HG03571 (cell line): ENCODE measurements around the gene NEDD8.
A peak's percentile ranks its signal among the peaks of the same experiment; 100 is the strongest.

Experiments used
- ATAC-seq: cut with Tn5 transposase; IDR thresholded peaks from one replicate; pipeline ENCODE4 v1.9.1; 2021; ENCODE audit not compliant: unreplicated experiment

Gene NEDD8

GRCh38 chr14:24198814-24199524, 33.2 kb downstream of the NEDD8 start:
- no peak for ATAC-seq

GRCh38 chr14:24197056-24197450, 35.1 kb downstream of the NEDD8 start:
- ATAC-seq, result no peak

GRCh38 chr14:24196071-24197055, 35.8 kb downstream of the NEDD8 start:
- no peak for ATAC-seq

DNA sequence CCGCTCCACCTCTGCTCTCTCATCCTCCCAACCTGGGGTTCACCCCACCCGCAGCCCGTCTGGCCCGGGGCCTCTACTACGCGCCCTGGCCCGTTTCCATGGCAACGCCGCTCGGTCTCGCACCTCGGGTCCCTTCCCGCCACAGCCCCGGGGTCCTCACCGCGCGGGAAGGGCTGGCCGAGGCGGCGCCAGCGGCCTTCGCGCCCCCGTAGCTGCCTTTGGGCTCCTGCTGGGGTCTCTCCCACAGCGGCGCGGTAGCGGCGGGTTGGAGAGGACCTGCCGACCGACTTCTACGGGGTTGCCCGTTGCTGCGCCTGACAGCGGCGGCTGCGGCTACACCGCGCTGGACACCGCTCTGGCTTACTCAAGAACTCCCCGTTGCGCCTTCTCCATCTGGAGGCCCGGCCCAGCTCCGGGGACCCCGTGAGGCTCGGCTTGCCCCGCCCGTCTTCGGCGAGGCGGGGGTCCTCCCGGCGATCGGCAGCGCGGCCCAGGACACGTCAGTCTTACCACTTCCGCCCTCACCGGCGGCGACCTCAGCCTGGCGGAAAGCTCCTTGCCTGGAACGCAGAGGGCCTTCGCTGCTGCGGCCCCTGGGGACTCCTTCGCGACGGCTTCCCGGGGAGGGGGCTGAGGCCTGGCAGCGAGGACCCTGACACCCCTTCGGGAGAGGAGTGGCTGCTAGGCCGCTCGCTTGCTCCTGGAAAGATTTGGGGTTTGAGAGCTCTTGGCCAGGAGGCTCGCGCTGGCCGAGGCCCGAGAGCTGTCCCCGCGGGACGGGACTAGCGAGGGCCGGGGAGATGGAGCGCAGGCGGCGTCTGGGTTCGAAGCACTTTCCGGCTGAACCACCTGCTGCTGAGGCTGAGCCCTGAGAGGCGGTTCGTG, 36.7 kb downstream of the NEDD8 start, which contains the start of gene TM9SF1:
TSS of gene TM9SF1 (minus strand) at position 256 of the 885 bp plus-strand sequence. CDS start 422 bp downstream, outside the sequence.
- ATAC-seq, result peak; percentile 75

GRCh38 chr14:24194873-24195185, 37.3 kb downstream of the NEDD8 start:
- ATAC-seq, result no peak

DNA sequence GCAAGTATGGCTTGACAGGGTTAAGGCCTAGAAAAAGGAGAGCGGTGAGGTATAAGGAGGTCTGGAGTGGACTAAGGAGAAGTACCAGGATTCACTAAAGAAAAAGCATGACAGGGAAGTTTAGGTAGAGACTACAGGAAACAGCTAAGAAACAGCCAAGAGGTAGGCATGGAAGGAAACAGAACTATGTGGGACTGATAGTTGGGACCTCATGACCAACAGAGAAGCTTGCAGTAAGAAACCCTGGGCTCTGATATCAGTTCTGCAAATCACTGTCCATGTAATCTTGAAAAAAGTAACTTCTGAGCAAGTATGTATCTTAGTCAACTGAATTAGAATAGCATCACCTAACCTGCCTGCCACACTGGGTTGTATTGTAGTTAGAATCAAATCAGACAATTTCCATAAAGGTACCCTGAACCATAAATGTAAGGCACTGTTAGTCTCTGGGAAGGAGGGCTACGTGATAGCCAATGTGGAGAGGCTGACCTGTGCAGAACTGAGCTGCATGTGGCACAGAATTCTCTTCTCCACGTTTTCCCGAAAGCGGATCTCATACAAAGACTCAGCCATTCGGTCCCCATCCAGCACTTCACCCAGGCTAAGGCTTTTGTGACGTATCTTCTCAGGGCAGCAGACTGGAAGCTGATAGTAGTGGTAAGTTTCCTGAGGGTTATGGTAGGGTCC, 37.8 kb downstream of the NEDD8 start:
- ATAC-seq, result no peak

DNA sequence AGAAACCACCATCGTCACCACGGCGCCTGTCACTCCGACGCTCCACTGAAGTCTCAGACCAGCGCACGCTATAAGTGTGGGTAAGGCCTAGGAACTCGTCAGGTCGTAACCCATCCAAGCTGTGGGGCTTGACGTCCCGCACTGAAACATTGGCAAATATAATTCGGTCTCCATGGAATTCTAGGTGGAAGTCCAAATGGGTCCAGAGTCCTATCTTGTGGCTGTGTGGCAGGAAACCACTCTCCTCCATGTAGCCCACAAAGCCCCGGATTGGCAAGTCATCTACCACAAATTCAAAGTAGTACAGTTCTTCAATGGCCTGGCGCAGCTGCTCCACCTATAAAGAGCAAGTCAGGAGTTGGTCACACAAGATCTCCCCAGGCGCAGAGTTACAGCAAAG, 39.2 kb downstream of the NEDD8 start:
- no peak for ATAC-seq

- no peak for ATAC-seq
These were observed 41.8 kb downstream of the NEDD8 start for GRCh38 chr14:24190416-24190815.

- ATAC-seq, result no peak
These were observed 42.7 kb downstream of the NEDD8 start for GRCh38 chr14:24189460-24189859.

- no peak for ATAC-seq
These were observed 43.1 kb downstream of the NEDD8 start for GRCh38 chr14:24189059-24189375.

GRCh38 chr14:24188251-24189058, 43.7 kb downstream of the NEDD8 start, which contains the start of gene IPO4:
IPO4 (minus strand) TSS chr14:24188816; CDS start chr14:24188787, 29 bp downstream.
- ATAC-seq, result peak; percentile 82

- no peak for ATAC-seq
These were observed 44.6 kb downstream of the NEDD8 start for GRCh38 chr14:24187539-24187915.

DNA sequence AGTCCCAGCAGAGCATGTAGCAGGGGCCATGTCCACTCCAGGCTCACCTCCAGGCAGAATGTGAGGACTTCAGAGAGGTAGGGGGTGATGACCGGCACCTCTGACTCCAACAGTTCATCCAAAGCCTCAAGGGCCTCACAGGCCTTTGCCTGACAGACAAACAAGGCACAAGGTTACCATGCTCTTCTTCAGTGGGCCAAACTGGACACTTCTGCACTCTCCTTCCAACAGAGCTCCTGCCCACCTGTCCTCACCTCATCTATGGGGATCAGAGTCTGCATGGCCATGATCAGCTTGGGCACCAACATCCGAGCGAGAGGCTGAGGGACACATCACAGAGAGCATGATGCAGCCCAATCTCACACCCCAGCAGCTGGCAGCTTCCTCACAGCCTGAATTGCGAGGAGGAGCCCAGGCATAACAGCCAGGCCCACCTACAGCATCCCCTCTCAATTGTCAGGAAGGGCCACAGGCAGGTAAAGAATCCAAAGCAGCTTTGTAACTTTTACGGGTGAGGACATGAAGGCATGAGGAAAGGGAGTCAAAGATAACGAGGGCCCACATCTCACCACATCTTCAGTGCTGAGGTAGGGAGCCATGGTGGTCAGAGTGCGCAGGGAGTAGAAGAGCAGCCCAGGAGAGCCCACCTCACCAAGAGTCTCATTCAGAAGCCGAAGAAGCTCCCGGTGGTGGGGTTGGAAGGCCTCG, 45.2 kb downstream of the NEDD8 start:
- no peak for ATAC-seq

GRCh38 chr14:24185741-24186140, 46.4 kb downstream of the NEDD8 start:
- ATAC-seq, result no peak

GRCh38 chr14:24185026-24185425, 47.1 kb downstream of the NEDD8 start:
- no peak for ATAC-seq

DNA sequence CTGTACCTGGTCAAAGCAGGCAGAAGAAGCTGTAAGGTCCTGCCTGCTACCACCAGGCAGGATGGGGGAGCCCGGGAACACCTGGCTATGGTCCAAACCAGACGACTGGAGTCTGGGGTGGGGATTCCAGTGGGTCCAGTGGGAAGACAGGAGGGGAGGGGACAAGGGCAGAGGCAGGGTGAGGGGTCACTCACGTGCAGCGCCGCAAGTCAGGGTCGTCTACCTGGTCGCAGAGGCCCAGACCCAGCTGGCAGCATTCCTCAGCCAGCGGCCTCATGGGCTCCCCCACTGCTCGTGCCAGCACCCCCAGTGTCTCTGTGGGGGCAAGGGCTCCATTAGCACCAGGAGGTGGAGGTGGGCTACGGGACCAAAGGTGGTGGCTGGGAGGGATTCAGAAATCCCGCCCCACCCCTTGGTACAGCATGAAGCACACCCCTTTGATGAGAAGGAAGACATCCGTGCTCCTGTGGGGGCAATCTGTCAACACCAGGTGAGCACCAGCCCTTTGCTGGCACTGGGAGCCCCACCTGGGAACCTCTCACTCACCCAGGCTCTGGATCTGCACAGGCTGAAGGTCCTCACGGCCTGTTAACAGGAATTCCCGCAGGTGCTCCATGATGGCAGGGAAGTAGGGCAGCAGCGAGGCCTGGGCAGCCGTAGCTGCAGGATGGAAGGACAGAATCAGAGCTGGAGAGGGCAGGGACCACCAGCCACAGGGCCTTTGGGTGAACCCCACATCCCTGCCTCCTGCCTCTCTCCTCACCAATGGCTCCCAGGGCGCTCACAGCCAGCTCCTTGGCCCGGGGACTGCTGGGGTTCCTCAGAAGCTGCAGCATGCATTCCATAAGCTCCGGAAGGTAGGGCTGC, 47.8 kb downstream of the NEDD8 start:
- ATAC-seq, result no peak

GRCh38 chr14:24183014-24183481, 49.1 kb downstream of the NEDD8 start:
- no peak for ATAC-seq
